HepG2 (cell line): ENCODE data around the gene TAF1B. TPM values are rescaled to one million over a fixed set of nuclear protein-coding genes. Genes with fewer than 3 reads are reported as not detected.

ENCODE experiments used
- ARID4A ChIP-seq: sonication (generic); formaldehyde crosslinking; IDR thresholded peaks from 2 replicates; pipeline ENCODE4 v1.5.0; 2020; ENCODE audit warnings: mild to moderate bottlenecking, missing genetic modification reagents, borderline replicate concordance
- CCDC6 ChIP-seq: sonication (generic); formaldehyde crosslinking; IDR thresholded peaks from 2 replicates; pipeline ENCODE4 v1.8.1; 2022; ENCODE audit warnings: mild to moderate bottlenecking, missing genetic modification reagents, moderate library complexity
- EZH2 ChIP-seq: conservative IDR thresholded peaks from 2 replicates; pipeline ENCODE4 v1.6.1; 2012; ENCODE audit warnings: mild to moderate bottlenecking, low read depth, low read length, moderate library complexity
- MEF2D ChIP-seq: sonication (generic); formaldehyde crosslinking; IDR thresholded peaks from 2 replicates; pipeline ENCODE4 v1.5.1; 2020; ENCODE audit warnings: mild to moderate bottlenecking, missing genetic modification reagents
- PPARG ChIP-seq: conservative IDR thresholded peaks from 2 replicates; pipeline ENCODE4 v1.6.1; 2016; ENCODE audit warnings: missing biosample characterization, missing genetic modification reagents
- PRMT3 ChIP-seq: sonication (generic); formaldehyde crosslinking; IDR thresholded peaks from 2 replicates; pipeline ENCODE4 v1.8.1; 2022; ENCODE audit warnings: low read depth, mild to moderate bottlenecking, moderate library complexity, missing genetic modification reagents, borderline replicate concordance
- SMYD3 ChIP-seq: sonication (generic); formaldehyde crosslinking; IDR thresholded peaks from 2 replicates; pipeline ENCODE4 v1.8.1; 2023; ENCODE audit warnings: mild to moderate bottlenecking, missing genetic modification reagents
- SOX5 ChIP-seq: IDR thresholded peaks from 2 replicates; pipeline ENCODE4 v1.6.1; 2016; ENCODE audit warnings: borderline replicate concordance
- ZBTB21 ChIP-seq: sonication (generic); formaldehyde crosslinking; IDR thresholded peaks from 2 replicates; pipeline ENCODE4 v1.4.0; 2020; ENCODE audit warnings: missing genetic modification reagents
- ZBTB7B ChIP-seq: sonication (generic); formaldehyde crosslinking; IDR thresholded peaks from 2 replicates; pipeline ENCODE4 v1.4.0; 2020; ENCODE audit warnings: missing genetic modification reagents
- ZNF263 ChIP-seq: sonication (generic); formaldehyde crosslinking; IDR thresholded peaks from 2 replicates; pipeline ENCODE4 v1.4.0; 2020; ENCODE audit warnings: missing genetic modification reagents
- polyA plus RNA-seq, 8 experiments: library from polyadenylated mRNA; depleted of rRNA in 3 of 8; stranded (reverse) in 7 of 8; unstranded in 1 of 8; fragments of >200 nt; fragmentation: Illumina TruSeq in 4 of 8; extraction: Trizol in 4 of 8; gene quantifications; 2 replicates each; pipeline versions ENCODE4 v1.2.1 to v1.2.3, GENCODE V29; 2011 to 2016; ENCODE audit warnings: low read depth in 4 of 8, missing spikeins in 1 of 8, mixed read lengths in 1 of 8; ENCODE audit not compliant: insufficient read depth in 1 of 8
- total RNA-seq, 5 experiments: library from RNA; depleted of rRNA; stranded (reverse); fragments of >200 nt; fragmentation: Illumina TruSeq; extraction: Trizol; gene quantifications; 2 replicates each; pipeline ENCODE4 v1.2.3, GENCODE V29; 2016; ENCODE audit warnings: low read depth in 1 of 5
- TF ChIP-seq, protein P1 (sequence below): sonication (generic); formaldehyde crosslinking; IDR thresholded peaks from 2 replicates; pipeline ENCODE4 v1.4.0; 2020; ENCODE audit warnings: missing genetic modification reagents, borderline replicate concordance
- TF ChIP-seq, protein P2 (sequence below): sonication (generic); formaldehyde crosslinking; IDR thresholded peaks from 2 replicates; pipeline ENCODE4 v1.4.0; 2020; ENCODE audit warnings: missing genetic modification reagents
- TF ChIP-seq, protein P3 (sequence below): sonication (generic); formaldehyde crosslinking; IDR thresholded peaks from 2 replicates; pipeline ENCODE4 v1.5.0; 2020; ENCODE audit warnings: mild to moderate bottlenecking, missing genetic modification reagents

Gene TAF1B
- total and polyA plus RNA-seq, 2 of the 13 experiments (the other 11 are each of a cell fraction or from before 2014, with no cell fraction given): 13.3 to 27.7 TPM

DNA sequence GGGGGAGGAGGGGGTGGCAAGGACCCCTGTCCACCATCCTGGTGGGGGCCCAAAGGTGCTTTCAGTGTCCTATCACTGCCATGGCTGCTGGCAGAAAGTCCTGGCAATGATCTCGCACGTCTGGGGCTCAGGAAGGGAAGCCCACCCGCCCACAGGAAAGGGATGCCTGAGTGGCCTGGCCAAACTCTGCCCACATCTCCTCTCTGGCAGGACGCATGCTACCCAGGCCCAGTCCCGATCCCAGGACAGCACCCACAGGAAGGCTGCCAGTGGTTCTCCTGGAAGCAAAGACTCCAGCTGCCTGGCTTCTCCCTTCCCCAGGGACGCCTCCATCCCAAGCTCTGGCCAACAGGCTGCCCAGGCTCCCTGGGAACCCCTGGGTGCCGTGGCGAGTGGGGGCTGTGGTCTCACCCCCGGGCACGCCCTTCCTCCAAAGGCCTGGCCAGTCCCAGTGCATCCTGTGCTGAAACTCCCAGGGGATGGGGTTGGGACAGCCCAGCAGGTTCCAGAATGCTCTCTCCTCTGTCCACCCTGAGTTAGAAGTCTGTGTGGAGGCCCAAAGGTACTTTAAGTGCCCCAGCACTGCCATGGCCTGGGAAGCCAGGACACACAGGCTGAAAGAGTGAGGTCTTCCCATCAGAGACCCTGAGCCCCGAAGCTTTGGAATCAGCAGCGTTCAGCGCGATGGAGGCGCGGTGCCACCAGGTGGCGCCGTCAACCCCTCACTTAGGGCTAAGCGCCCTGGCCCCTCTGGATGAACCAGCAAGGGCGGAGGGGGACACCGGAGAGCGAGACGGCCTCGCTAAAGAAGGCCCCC lies 29.8 kb upstream of the TAF1B start (continued):
- peak; percentile 10; the same call in 1 of the 2 replicates for TF ChIP-seq EZH2
- TF ChIP-seq PPARG: peak; percentile 58; the same call in 1 of the 2 replicates
- TF ChIP-seq CCDC6 (CRISPR knock-in tag): no peak
- TF ChIP-seq ARID4A: 0 out of 2 replicates have a peak, but pooled peaks have one; percentile 25
- 0 out of 2 replicates have a peak, but pooled peaks have one; percentile 23 for TF ChIP-seq MEF2D (CRISPR knock-in tag)
- TF ChIP-seq, protein P1, sequence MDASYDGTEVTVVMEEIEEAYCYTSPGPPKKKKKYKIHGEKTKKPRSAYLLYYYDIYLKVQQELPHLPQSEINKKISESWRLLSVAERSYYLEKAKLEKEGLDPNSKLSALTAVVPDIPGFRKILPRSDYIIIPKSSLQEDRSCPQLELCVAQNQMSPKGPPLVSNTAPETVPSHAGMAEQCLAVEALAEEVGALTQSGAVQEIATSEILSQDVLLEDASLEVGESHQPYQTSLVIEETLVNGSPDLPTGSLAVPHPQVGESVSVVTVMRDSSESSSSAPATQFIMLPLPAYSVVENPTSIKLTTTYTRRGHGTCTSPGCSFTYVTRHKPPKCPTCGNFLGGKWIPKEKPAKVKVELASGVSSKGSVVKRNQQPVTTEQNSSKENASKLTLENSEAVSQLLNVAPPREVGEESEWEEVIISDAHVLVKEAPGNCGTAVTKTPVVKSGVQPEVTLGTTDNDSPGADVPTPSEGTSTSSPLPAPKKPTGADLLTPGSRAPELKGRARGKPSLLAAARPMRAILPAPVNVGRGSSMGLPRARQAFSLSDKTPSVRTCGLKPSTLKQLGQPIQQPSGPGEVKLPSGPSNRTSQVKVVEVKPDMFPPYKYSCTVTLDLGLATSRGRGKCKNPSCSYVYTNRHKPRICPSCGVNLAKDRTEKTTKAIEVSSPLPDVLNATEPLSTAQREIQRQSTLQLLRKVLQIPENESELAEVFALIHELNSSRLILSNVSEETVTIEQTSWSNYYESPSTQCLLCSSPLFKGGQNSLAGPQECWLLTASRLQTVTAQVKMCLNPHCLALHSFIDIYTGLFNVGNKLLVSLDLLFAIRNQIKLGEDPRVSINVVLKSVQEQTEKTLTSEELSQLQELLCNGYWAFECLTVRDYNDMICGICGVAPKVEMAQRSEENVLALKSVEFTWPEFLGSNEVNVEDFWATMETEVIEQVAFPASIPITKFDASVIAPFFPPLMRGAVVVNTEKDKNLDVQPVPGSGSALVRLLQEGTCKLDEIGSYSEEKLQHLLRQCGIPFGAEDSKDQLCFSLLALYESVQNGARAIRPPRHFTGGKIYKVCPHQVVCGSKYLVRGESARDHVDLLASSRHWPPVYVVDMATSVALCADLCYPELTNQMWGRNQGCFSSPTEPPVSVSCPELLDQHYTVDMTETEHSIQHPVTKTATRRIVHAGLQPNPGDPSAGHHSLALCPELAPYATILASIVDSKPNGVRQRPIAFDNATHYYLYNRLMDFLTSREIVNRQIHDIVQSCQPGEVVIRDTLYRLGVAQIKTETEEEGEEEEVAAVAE: no peak
- TF ChIP-seq SOX5 (CRISPR knock-in tag): no peak
- TF ChIP-seq, protein P2, sequence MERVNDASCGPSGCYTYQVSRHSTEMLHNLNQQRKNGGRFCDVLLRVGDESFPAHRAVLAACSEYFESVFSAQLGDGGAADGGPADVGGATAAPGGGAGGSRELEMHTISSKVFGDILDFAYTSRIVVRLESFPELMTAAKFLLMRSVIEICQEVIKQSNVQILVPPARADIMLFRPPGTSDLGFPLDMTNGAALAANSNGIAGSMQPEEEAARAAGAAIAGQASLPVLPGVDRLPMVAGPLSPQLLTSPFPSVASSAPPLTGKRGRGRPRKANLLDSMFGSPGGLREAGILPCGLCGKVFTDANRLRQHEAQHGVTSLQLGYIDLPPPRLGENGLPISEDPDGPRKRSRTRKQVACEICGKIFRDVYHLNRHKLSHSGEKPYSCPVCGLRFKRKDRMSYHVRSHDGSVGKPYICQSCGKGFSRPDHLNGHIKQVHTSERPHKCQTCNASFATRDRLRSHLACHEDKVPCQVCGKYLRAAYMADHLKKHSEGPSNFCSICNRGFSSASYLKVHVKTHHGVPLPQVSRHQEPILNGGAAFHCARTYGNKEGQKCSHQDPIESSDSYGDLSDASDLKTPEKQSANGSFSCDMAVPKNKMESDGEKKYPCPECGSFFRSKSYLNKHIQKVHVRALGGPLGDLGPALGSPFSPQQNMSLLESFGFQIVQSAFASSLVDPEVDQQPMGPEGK (CRISPR knock-in tag): peak; percentile 49
- TF ChIP-seq, protein P3, sequence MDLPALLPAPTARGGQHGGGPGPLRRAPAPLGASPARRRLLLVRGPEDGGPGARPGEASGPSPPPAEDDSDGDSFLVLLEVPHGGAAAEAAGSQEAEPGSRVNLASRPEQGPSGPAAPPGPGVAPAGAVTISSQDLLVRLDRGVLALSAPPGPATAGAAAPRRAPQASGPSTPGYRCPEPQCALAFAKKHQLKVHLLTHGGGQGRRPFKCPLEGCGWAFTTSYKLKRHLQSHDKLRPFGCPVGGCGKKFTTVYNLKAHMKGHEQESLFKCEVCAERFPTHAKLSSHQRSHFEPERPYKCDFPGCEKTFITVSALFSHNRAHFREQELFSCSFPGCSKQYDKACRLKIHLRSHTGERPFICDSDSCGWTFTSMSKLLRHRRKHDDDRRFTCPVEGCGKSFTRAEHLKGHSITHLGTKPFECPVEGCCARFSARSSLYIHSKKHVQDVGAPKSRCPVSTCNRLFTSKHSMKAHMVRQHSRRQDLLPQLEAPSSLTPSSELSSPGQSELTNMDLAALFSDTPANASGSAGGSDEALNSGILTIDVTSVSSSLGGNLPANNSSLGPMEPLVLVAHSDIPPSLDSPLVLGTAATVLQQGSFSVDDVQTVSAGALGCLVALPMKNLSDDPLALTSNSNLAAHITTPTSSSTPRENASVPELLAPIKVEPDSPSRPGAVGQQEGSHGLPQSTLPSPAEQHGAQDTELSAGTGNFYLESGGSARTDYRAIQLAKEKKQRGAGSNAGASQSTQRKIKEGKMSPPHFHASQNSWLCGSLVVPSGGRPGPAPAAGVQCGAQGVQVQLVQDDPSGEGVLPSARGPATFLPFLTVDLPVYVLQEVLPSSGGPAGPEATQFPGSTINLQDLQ (CRISPR knock-in tag): no peak
- no peak for TF ChIP-seq ZBTB21 (CRISPR knock-in tag)
- TF ChIP-seq ZNF263: no peak
- TF ChIP-seq ZBTB7B (CRISPR knock-in tag): peak; percentile 51; the same call in 1 of the 2 replicates
- TF ChIP-seq SMYD3 (CRISPR knock-in tag): no peak
- no peak for TF ChIP-seq PRMT3 (CRISPR knock-in tag)
